Fibroblast of lung (primary cell): Measurements from ENCODE around the gene TBRG4. TPM values are rescaled to one million over a fixed set of nuclear protein-coding genes. Genes with fewer than 3 reads are reported as not detected.

Experiments
- DNase-seq, 2 donors: peaks; one replicate each; pipeline versions ENCODE4 v3.0.0 to v3.0.0-alpha.2; 2010; ENCODE audit warnings: low read depth in 2 of 2
- H2AFZ ChIP-seq: 2 replicates; pipeline ENCODE4 v1.5.1; 2012; ENCODE audit warnings: low read length, control low read depth, inconsistent platforms
- H3K27ac ChIP-seq: 2 replicates; pipeline ENCODE4 v1.5.1; 2011; ENCODE audit warnings: low read length, control low read depth; ENCODE audit not compliant: insufficient read depth
- H3K27me3 ChIP-seq: 2 replicates; pipeline ENCODE4 v1.5.1; 2011; ENCODE audit warnings: mild to moderate bottlenecking, low read length; ENCODE audit not compliant: control insufficient read depth, insufficient read depth
- H3K36me3 ChIP-seq: 2 replicates; pipeline ENCODE4 v1.5.1; 2011; ENCODE audit warnings: low read length; ENCODE audit not compliant: control insufficient read depth, insufficient read depth
- H3K4me1 ChIP-seq: 2 replicates; pipeline ENCODE4 v1.5.1; 2011; ENCODE audit warnings: low read length; ENCODE audit not compliant: control insufficient read depth, insufficient read depth; ENCODE audit errors: extremely low read depth
- H3K4me2 ChIP-seq: 2 replicates; pipeline ENCODE4 v1.5.1; 2011; ENCODE audit warnings: low read length, control low read depth; ENCODE audit not compliant: insufficient read depth; ENCODE audit errors: extremely low read depth
- H3K4me3 ChIP-seq, 4 experiments: fragments of 200-600 bp in 1 of 4; sonication (generic) in 1 of 4; replicated peaks in 1 of 4; 2 replicates each; pipeline ENCODE4 v1.5.1; 2011 to 2016; ENCODE audit warnings: low read length in 4 of 4, low read depth in 3 of 4, mild to moderate bottlenecking in 3 of 4, control low read depth in 2 of 4, inconsistent platforms in 1 of 4, mixed read lengths in 1 of 4; ENCODE audit not compliant: insufficient read depth in 1 of 4; ENCODE audit errors: control extremely low read depth in 1 of 4
- H3K79me2 ChIP-seq: 2 replicates; pipeline ENCODE4 v1.5.1; 2012; ENCODE audit warnings: mild to moderate bottlenecking, low read length, inconsistent platforms; ENCODE audit not compliant: control insufficient read depth, insufficient read depth
- H3K9ac ChIP-seq: 2 replicates; pipeline ENCODE4 v1.5.1; 2011; ENCODE audit warnings: mild to moderate bottlenecking, low read length, control low read depth; ENCODE audit not compliant: insufficient read depth
- H3K9me3 ChIP-seq: 2 replicates; pipeline ENCODE4 v1.5.1; 2012; ENCODE audit warnings: low read depth, low read length; ENCODE audit not compliant: control insufficient read depth, insufficient read depth
- H4K20me1 ChIP-seq: 2 replicates; pipeline ENCODE4 v1.5.1; 2011; ENCODE audit warnings: low read length; ENCODE audit not compliant: control insufficient read depth, insufficient read depth; ENCODE audit errors: extremely low read depth
- EZH2 ChIP-seq: IDR thresholded peaks from 2 replicates; pipeline ENCODE4 v1.5.1; 2012; ENCODE audit warnings: low read length, control low read depth, mild to moderate bottlenecking; ENCODE audit errors: missing control alignments
- polyA plus RNA-seq, 2 donors: library from polyadenylated mRNA; depleted of rRNA in 1 of 2; stranded (reverse) in 1 of 2; unstranded in 1 of 2; fragments of >200 nt; gene quantifications; 2 replicates each; pipeline ENCODE4 v1.2.1, GENCODE V29; 2011 to 2012; ENCODE audit warnings: missing spikeins in 1 of 2
- total RNA-seq: library from RNA; depleted of rRNA; stranded (reverse); fragments of >200 nt; gene quantifications from 2 replicates; pipeline ENCODE4 v1.2.1, GENCODE V29; 2014
- TF ChIP-seq, protein P1 (sequence below), 2 donors: IDR thresholded peaks in 1 of 2; conservative IDR thresholded peaks in 1 of 2; 1 replicate in 1 of 2; 2 replicates in 1 of 2; pipeline ENCODE4 v1.5.1; 2011 to 2012; ENCODE audit warnings: low read length in 2 of 2, control low read depth in 1 of 2, inconsistent platforms in 1 of 2, low read depth in 1 of 2, mild to moderate bottlenecking in 1 of 2

The TBRG4 gene
- total and polyA plus RNA-seq, 2 donors (not counting 1 experiment from before 2014, with no cell fraction given) = 27.4 to 52.2 TPM

DNA sequence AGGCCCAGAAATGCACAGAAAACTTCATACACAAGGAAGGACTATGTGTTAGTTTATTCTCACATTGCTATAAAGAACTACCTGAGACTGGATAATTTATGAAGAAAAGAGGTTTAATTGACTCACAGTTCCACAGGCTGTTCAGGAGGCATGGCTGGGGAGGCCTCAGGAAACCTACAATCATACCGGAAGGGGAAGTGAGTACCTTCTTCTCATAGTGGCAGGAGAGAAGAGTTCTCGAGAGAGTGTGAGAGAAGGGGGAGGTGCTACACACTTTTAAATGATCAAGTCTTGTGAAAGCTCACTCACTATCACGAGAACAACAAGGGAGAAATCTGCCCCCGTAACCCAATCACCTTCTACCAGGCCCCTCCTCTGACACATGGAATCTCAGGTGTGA lies 29.3 kb upstream of the TBRG4 start:
- H3K4me3 ChIP-seq = no peak overlapping the region
- no peak overlapping the region for H3K9ac ChIP-seq
- H3K9me3 ChIP-seq = no peaks in the 10 kb centered on the region
- H3K27ac ChIP-seq = no peak overlapping the region
- DNase-seq = no peak
- no peaks in the 10 kb centered on the region for H3K4me1 ChIP-seq
- H4K20me1 ChIP-seq = no peaks in the 10 kb centered on the region
- peaks cover 13% of the 10 kb centered on the region for H3K27me3 ChIP-seq
- H3K4me2 ChIP-seq = no peak overlapping the region
- no peaks in the 10 kb centered on the region for H3K36me3 ChIP-seq
- no peak for TF ChIP-seq EZH2
- no peak overlapping the region for H2AFZ ChIP-seq
- H3K79me2 ChIP-seq = no peaks in the 10 kb centered on the region

DNA sequence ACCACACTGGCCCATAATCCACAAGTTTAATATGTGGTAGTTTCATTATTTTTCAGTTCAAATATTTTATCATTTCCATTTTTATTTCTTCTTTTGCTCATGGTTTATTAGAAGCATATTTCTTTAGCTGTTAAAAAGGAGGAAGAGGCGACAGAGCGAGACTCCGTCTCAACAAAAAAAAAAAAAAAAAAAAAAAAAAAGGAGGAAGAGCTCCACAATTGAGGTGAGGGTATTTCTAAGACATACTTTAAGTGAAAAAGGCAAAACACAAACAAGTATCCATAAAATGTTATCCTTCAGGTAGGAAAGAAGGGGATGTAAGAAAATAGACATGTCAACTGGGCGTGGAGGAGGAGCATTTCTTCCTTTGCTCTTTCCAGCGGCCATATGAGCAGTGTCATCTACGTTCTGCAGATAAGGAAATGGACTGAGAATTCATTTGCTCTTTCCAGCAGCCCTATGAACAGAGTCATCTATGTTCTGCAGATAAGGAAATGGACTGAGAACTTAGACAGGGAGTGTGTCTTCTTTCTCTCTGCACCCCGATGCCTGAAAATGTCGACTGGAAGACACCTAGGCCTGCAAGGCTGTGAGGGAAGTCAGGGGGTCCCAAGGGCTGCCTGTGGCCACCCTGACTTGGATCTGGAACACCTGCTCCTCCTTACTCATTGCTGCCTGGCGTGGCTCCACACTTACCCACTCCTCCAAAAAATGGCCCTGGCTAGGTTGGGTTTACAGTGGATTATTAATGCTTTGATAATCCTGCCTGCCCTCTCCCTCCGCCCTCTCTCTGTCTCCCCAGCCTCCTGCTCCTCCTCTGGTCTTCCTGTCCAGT lies 27.2 kb upstream of the TBRG4 start:
- H3K27ac ChIP-seq = no peak overlapping the region
- TF ChIP-seq, protein P1, sequence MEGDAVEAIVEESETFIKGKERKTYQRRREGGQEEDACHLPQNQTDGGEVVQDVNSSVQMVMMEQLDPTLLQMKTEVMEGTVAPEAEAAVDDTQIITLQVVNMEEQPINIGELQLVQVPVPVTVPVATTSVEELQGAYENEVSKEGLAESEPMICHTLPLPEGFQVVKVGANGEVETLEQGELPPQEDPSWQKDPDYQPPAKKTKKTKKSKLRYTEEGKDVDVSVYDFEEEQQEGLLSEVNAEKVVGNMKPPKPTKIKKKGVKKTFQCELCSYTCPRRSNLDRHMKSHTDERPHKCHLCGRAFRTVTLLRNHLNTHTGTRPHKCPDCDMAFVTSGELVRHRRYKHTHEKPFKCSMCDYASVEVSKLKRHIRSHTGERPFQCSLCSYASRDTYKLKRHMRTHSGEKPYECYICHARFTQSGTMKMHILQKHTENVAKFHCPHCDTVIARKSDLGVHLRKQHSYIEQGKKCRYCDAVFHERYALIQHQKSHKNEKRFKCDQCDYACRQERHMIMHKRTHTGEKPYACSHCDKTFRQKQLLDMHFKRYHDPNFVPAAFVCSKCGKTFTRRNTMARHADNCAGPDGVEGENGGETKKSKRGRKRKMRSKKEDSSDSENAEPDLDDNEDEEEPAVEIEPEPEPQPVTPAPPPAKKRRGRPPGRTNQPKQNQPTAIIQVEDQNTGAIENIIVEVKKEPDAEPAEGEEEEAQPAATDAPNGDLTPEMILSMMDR (conservative IDR thresholded peaks at IDR 0.05 in 1 of 2, IDR thresholded peaks at IDR 0.05 in 1 of 2; ENCODE audit: low read depth in 1 of 2, low read length in 2 of 2) = no peak
- TF ChIP-seq EZH2 = no peak
- peaks cover 10% of the 10 kb centered on the region for H3K27me3 ChIP-seq
- no peak overlapping the region for H3K4me2 ChIP-seq
- no peaks in the 10 kb centered on the region for H3K36me3 ChIP-seq
- no peak overlapping the region for H2AFZ ChIP-seq
- H3K79me2 ChIP-seq = no peaks in the 10 kb centered on the region
- H3K9me3 ChIP-seq = no peaks in the 10 kb centered on the region
- no peak overlapping the region for H3K9ac ChIP-seq
- no peaks in the 10 kb centered on the region for H4K20me1 ChIP-seq
- DNase-seq = no peak
- H3K4me3 ChIP-seq = no peak overlapping the region
- no peaks in the 10 kb centered on the region for H3K4me1 ChIP-seq

DNA sequence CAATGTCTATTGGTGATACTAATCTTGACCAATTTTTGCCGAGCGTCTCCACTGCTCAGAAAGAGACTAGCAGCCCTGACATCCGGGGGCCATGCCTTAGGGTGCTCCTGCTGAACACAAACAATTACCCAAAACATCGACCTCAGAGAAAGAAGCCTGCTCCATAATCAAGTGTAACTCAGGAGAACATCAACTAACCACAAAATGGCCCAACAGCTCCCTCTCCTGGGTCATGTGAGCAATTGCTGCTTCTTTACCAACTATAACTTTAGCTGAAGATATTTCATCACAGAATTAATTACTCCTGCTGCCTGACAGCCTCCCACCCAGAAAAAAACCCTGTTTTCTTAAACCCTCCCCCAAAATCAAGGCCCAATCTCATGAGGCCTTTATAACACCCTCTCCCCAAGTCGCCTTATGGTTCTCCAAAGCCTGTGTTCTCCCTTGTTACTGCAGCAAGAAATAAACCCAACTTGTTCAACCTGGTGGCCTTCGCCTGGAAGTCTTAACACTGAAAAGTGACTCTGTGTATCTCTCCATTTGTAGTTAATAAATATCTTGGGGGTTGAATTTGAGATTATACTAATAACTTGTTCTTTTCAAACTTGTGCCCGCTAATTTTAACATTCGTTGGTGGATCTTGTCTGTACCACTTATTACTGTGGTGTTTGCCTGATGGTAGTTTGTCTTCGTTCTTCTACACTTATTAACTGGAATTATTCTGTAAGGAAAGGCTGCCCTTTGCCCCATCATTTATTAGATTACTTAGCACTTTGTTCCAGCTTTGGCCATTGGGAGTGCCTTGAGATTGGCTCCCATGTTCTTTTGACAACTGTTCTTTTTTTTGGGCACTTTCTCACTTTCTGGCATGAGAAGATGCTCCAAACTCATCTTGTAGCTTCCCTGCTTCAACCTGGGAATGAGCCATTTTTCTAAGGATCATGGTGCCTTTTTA lies 24.9 kb upstream of the TBRG4 start:
- TF ChIP-seq EZH2 = no peak
- TF ChIP-seq, protein P1 (conservative IDR thresholded peaks at IDR 0.05 in 1 of 2, IDR thresholded peaks at IDR 0.05 in 1 of 2; ENCODE audit: low read depth in 1 of 2, low read length in 2 of 2) = peak; percentile 89 to 92
- Histone ChIP-seq H3K27ac (no peak overlapping the region), H3K9ac (no peak overlapping the region), H3K9me3 (no peaks in the 10 kb centered on the region), H4K20me1 (no peaks in the 10 kb centered on the region), H3K79me2 (no peaks in the 10 kb centered on the region), H3K4me3 (no peak overlapping the region), H3K36me3 (no peaks in the 10 kb centered on the region), H3K4me2 (no peak overlapping the region), H3K27me3 (peaks cover 10% of the 10 kb centered on the region), H3K4me1 (no peaks in the 10 kb centered on the region), H2AFZ (no peak overlapping the region)
- DNase-seq = peak; percentile 54 to 80
